Prostate gland (tissue), 2 donors: ENCODE results near the gene SLC28A1.

Source experiments
- CTCF ChIP-seq, 4 experiments: fragments of 200-600 bp in 2 of 4; fragments of 450-650 bp in 2 of 4; sonication (generic) in 2 of 4; IDR thresholded peaks; 1 replicate in 3 of 4; 2 replicates in 1 of 4; pipeline ENCODE4 v1.5.1; 2016 to 2019; ENCODE audit warnings: antibody characterized with exemption in 4 of 4, mild to moderate bottlenecking in 2 of 4, moderate library complexity in 2 of 4
- POLR2AphosphoS5 ChIP-seq: sonication (generic); formaldehyde crosslinking; IDR thresholded peaks from one replicate; pipeline ENCODE4 v1.6.1; 2017; ENCODE audit warnings: antibody characterized with exemption

DNA sequence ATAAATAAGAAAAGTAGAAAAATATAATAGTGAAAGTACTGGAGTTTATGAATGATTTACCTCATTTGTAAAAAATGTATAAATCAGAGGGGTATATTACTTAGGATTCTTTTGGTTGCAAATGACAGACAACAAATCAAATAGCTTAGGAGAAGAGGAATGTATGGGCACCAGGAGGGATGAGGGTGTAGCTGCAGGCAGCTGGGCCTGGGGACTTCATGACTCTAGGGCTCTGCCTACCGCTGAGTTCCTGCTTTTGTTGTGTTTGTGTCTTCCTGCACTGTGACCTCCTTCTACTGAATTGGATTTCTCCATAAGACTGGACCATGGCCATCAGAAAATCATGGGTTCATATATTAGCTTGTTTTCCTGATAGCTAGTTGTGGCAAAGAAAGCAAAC, 69.3 kb downstream of the SLC28A1 start:
- TF ChIP-seq CTCF (IDR thresholded peaks at IDR 0.05) = no peak
- no peak for TF ChIP-seq POLR2AphosphoS5
